Colonic mucosa (tissue), 4 donors: Measurements from ENCODE around the gene A2ML1. TPM values are rescaled to one million over a fixed set of nuclear protein-coding genes. Genes with fewer than 3 reads are reported as not detected.

ENCODE experiments used
- DNase-seq: peaks from one replicate; pipeline ENCODE4 v3.0.0-alpha.2; 2020
- H3K27ac ChIP-seq: fragments of 200-600 bp; one replicate; pipeline ENCODE4 v1.8.0; 2021
- H3K27me3 ChIP-seq: fragments of 200-600 bp; one replicate; pipeline ENCODE4 v1.8.0; 2021
- H3K36me3 ChIP-seq: fragments of 200-600 bp; one replicate; pipeline ENCODE4 v1.8.0; 2021
- H3K4me1 ChIP-seq: fragments of 200-600 bp; one replicate; pipeline ENCODE4 v1.8.0; 2021; ENCODE audit warnings: mild to moderate bottlenecking
- H3K4me3 ChIP-seq: fragments of 200-600 bp; one replicate; pipeline ENCODE4 v1.8.0; 2021
- H3K9ac ChIP-seq, 2 donors: one replicate each; pipeline ENCODE4 v1.7.0; 2013; ENCODE audit warnings: control low read depth in 2 of 2, low read depth in 2 of 2, low read length in 2 of 2
- H3K9me3 ChIP-seq: fragments of 200-600 bp; one replicate; pipeline ENCODE4 v1.8.0; 2021
- intact Hi-C: fragments of 100-400 bp; cut with DNase I; formaldehyde crosslinking; loops from one replicate; pipeline ENCODE4 v1.14.1; 2022
- total RNA-seq, 2 donors: library from RNA; stranded (reverse); fragmentation: NEBNext Ultra II Directional in 1 of 2; extraction: Animal tissue kit (Norgen Biotek cat#: 25700) in 1 of 2; gene quantifications; one replicate each; pipeline ENCODE4 v1.2.1, GENCODE V29; 2021
- TF ChIP-seq, protein P1 (sequence below): fragments of 200-600 bp; IDR thresholded peaks from one replicate; pipeline ENCODE4 v1.8.0; 2022; ENCODE audit warnings: antibody characterized with exemption, mild to moderate bottlenecking
- donor health status: healthy.
- donor health status: DM: no; HTN: no; CAD: no.
- donor health status: DM: no; HTN: no; CAD: no.

A2ML1 gene
- total RNA-seq, 2 donors from 2014 or later = not detected

GRCh38 chr12:8831116-8831515, 8.7 kb downstream of the A2ML1 start:
- Histone ChIP-seq H3K36me3 (no peaks in the 10 kb centered on the region), H3K9ac (no peak overlapping the region), H3K9me3 (no peaks in the 10 kb centered on the region), H3K27ac (no peak overlapping the region), H3K4me1 (no peaks in the 10 kb centered on the region), H3K27me3 (no peaks in the 10 kb centered on the region), H3K4me3 (no peak overlapping the region)
- intact Hi-C loops = no loop called here
- no peak for DNase-seq
- TF ChIP-seq, protein P1, sequence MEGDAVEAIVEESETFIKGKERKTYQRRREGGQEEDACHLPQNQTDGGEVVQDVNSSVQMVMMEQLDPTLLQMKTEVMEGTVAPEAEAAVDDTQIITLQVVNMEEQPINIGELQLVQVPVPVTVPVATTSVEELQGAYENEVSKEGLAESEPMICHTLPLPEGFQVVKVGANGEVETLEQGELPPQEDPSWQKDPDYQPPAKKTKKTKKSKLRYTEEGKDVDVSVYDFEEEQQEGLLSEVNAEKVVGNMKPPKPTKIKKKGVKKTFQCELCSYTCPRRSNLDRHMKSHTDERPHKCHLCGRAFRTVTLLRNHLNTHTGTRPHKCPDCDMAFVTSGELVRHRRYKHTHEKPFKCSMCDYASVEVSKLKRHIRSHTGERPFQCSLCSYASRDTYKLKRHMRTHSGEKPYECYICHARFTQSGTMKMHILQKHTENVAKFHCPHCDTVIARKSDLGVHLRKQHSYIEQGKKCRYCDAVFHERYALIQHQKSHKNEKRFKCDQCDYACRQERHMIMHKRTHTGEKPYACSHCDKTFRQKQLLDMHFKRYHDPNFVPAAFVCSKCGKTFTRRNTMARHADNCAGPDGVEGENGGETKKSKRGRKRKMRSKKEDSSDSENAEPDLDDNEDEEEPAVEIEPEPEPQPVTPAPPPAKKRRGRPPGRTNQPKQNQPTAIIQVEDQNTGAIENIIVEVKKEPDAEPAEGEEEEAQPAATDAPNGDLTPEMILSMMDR = no peak

GRCh38 chr12:8832500-8832899, 10.1 kb downstream of the A2ML1 start:
- H3K27me3 ChIP-seq = no peaks in the 10 kb centered on the region
- no peaks in the 10 kb centered on the region for H3K9me3 ChIP-seq
- no peaks in the 10 kb centered on the region for H3K36me3 ChIP-seq
- no peak overlapping the region for H3K9ac ChIP-seq
- intact Hi-C loops = no loop called here
- H3K4me3 ChIP-seq = no peak overlapping the region
- no peak for DNase-seq
- TF ChIP-seq, protein P1 = no peak
- no peak overlapping the region for H3K27ac ChIP-seq
- no peaks in the 10 kb centered on the region for H3K4me1 ChIP-seq

GRCh38 chr12:8834230-8834629, 11.8 kb downstream of the A2ML1 start:
- Histone ChIP-seq H3K4me3 (no peak overlapping the region), H3K27me3 (no peaks in the 10 kb centered on the region), H3K36me3 (no peaks in the 10 kb centered on the region), H3K4me1 (no peaks in the 10 kb centered on the region), H3K9ac (no peak overlapping the region), H3K27ac (no peak overlapping the region), H3K9me3 (no peaks in the 10 kb centered on the region)
- DNase-seq = no peak
- TF ChIP-seq, protein P1 = no peak
- intact Hi-C loops = no loop called here

GRCh38 chr12:8837291-8837690, 14.9 kb downstream of the A2ML1 start:
- no peaks in the 10 kb centered on the region for H3K36me3 ChIP-seq
- H3K27me3 ChIP-seq = no peaks in the 10 kb centered on the region
- intact Hi-C loops = no loop called here
- H3K4me1 ChIP-seq = no peaks in the 10 kb centered on the region
- TF ChIP-seq, protein P1 = no peak
- H3K4me3 ChIP-seq = no peak overlapping the region
- DNase-seq = no peak
- H3K9ac ChIP-seq = no peak overlapping the region
- H3K9me3 ChIP-seq = no peaks in the 10 kb centered on the region
- H3K27ac ChIP-seq = no peak overlapping the region

GRCh38 chr12:8840321-8840720, 17.9 kb downstream of the A2ML1 start:
- no peaks in the 10 kb centered on the region for H3K4me1 ChIP-seq
- H3K27ac ChIP-seq = no peak overlapping the region
- intact Hi-C loops = no loop called here
- DNase-seq = no peak
- no peak overlapping the region for H3K9ac ChIP-seq
- no peak overlapping the region for H3K4me3 ChIP-seq
- no peaks in the 10 kb centered on the region for H3K27me3 ChIP-seq
- no peaks in the 10 kb centered on the region for H3K36me3 ChIP-seq
- TF ChIP-seq, protein P1 = no peak
- no peaks in the 10 kb centered on the region for H3K9me3 ChIP-seq
